ENCODE measurements around the gene PDE10A.

Gene PDE10A

GRCh38 chr6:165662749-165663376 lies at the start of gene PDE10A:
Gene PDE10A (minus strand): TSS chr6:165663241. CDS start chr6:165662811, 430 bp downstream.
- DNase-seq: peak; percentile 82

GRCh38 chr6:165708985-165709576 lies 46.0 kb upstream of the PDE10A start:
- in situ Hi-C loops (cut with HindIII; ENCODE audit: low pct_ligation_motif_present, low pct_unique_long_range_greater_than_20kb, low sequenced_read_pairs): no loop called here
- no peak for DNase-seq

More at GRCh38 chr6:165662749-165663376, at the start of gene PDE10A:
- in situ Hi-C loops (cut with HindIII; ENCODE audit: low pct_ligation_motif_present, low pct_unique_long_range_greater_than_20kb, low sequenced_read_pairs): no loop called here

GRCh38 chr6:165707067-165707853 lies 44.2 kb upstream of the PDE10A start:
- no peak for DNase-seq
- in situ Hi-C loops (cut with HindIII; ENCODE audit: low pct_ligation_motif_present, low pct_unique_long_range_greater_than_20kb, low sequenced_read_pairs): no loop called here

- no peak for DNase-seq
- in situ Hi-C loops (cut with HindIII; ENCODE audit: low pct_ligation_motif_present, low pct_unique_long_range_greater_than_20kb, low sequenced_read_pairs): no loop called here
Measured at GRCh38 chr6:165705941-165706340, 42.9 kb upstream of the PDE10A start.

- no peak for DNase-seq
- in situ Hi-C loops (cut with HindIII; ENCODE audit: low pct_ligation_motif_present, low pct_unique_long_range_greater_than_20kb, low sequenced_read_pairs): no loop called here
Measured at GRCh38 chr6:165704045-165704748, 41.2 kb upstream of the PDE10A start.

- no peak for DNase-seq
- in situ Hi-C loops (cut with HindIII; ENCODE audit: low pct_ligation_motif_present, low pct_unique_long_range_greater_than_20kb, low sequenced_read_pairs): no loop called here
Measured at GRCh38 chr6:165702669-165703068, 39.6 kb upstream of the PDE10A start.

DNA sequence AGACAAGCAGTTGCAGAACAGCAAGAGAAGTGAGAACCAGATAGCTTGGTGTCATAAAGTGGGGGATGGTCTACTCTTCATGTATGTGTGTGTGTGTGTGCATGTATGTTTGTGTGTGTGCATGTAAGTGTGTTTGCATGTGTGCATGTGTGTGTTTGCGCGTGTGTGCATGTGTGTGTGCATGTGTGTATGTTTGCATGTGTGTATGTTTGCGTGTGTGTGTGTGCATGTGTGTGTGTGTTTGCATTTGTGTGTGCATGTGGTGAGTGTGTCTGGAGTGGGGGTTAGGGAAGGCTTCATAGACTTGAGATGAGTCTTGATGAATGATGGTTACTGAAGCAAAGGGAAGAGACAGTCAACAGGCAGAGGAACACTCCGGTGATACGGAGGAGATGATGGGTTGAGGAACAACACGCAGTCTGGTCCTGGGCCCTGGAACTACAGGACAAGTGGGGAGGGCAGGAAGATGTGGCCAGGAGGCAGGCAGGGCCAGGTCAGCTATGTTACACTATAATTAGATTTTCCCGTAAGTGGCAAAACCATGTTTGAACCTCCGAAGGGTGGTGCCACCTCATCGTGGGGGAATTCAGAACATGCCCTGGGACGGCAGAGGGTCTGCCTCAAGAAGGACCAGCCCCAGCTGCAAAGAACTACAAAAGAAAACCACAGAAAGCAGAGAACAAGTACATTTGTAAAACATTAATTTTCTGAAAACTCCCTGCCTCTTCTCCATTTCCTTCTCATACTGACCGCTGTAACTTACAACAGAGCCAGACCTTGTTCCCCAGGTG lies 38.7 kb upstream of the PDE10A start:
- in situ Hi-C loops (cut with HindIII; ENCODE audit: low pct_ligation_motif_present, low pct_unique_long_range_greater_than_20kb, low sequenced_read_pairs): no loop called here
- peak; percentile 82 for DNase-seq

DNA sequence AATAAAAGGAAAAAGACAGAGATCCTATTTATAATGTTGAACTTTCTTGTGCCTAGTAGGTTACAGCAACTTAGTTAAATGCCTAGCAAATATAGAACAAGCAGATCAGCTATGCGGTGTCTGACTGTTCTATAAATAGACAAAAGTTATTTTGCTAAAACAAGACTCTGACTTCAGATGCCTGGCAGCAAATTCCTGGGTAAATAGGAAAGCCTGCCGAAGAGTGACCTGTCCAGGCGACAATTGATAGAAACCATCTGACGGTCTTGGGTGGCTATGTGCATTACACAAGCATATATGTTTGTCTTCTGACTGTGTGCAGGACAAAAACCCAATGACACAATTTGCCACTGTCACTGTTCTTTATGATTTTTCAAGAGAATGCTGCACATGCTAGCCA lies 38.0 kb upstream of the PDE10A start:
- in situ Hi-C loops (cut with HindIII; ENCODE audit: low pct_ligation_motif_present, low pct_unique_long_range_greater_than_20kb, low sequenced_read_pairs): no loop called here
- DNase-seq: no peak

DNA sequence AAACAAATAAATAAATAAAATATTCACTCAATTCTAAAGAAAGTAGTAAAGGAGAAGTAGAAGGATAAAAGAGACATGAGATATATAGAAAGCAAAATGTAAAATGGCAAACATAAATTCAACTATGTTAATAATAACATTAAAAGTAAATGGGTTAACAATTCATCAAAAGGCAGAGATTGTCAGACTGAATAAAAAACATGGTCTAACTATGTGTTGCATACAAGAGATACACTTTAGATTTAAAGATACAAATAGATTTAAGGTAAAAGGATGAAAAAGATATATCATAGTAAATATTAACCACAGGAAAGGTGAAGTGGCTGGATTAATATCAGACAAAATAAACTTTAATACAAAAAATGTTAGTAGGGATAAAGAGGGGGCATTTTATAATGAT lies 35.8 kb upstream of the PDE10A start:
- no peak for DNase-seq
- in situ Hi-C loops (cut with HindIII; ENCODE audit: low pct_ligation_motif_present, low pct_unique_long_range_greater_than_20kb, low sequenced_read_pairs): no loop called here

DNA sequence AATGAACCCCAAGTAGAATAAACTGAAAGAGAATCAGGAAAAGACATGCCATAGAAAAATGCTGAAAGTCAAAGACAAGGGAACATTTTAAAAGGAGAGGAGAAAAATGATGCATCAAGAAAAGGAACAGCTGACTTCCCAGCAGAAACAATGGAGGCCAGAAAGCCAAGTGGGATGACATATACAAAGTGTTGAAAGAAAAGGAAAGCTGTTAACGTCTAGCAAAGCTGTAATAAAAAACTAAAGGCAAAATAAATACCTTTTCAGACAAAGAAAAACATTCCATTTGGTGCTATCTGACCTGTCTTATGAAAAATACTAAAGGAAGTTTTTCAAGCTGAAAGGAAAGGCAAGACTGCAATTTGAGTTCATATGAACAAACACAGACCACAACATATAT lies 34.1 kb upstream of the PDE10A start:
- no peak for DNase-seq
- in situ Hi-C loops (cut with HindIII; ENCODE audit: low pct_ligation_motif_present, low pct_unique_long_range_greater_than_20kb, low sequenced_read_pairs): no loop called here

GRCh38 chr6:165695722-165696515 lies 32.9 kb upstream of the PDE10A start:
- DNase-seq: no peak
- in situ Hi-C loops (cut with HindIII; ENCODE audit: low pct_ligation_motif_present, low pct_unique_long_range_greater_than_20kb, low sequenced_read_pairs): no loop called here

DNA sequence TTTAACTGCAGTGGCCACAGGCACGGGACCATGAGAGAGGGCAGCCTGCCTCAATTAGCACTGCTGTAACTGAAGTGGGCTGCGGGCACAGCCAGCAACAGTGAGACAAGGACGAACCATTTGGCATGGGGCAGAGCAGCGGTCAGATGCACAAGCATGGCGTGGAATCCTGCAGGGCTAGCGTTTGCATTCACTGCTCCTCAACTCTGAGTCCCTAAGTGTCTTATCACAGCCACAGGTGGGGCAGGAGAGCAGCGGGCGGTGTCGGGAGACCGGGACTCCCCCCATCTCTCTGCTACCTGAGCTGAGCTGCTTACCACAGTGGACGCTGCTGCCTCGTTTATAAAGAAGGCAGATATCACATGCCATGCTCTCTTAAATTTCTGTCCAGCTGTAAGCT lies 31.3 kb upstream of the PDE10A start:
- in situ Hi-C loops (cut with HindIII; ENCODE audit: low pct_ligation_motif_present, low pct_unique_long_range_greater_than_20kb, low sequenced_read_pairs): no loop called here
- DNase-seq: no peak

DNA sequence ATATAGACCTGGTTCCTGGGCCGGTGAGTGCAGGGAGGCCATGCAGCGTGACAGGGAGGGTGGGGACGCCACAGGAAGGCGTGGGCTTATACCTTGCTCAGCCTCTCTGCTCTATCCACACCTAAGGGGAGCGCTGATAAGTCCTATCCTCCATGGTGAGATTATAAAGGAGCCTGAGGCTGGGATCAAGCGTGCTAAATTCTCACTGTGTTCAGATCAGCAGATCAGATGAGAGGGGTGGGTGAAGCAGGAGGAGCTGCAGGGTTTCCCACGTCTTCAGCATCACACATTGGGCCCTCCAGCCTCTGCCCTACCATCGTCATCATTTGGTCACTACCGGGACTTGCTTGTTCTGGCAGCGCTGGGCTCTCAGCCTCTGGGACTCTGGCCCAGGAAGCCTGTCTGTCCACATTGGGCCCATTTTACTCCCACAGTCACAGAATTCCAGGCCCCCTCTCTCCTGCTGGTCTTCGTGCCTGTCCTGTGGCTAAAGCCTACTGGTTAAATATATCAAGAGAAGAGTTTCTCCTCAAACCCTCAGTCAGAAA lies 29.1 kb upstream of the PDE10A start:
- in situ Hi-C loops (cut with HindIII; ENCODE audit: low pct_ligation_motif_present, low pct_unique_long_range_greater_than_20kb, low sequenced_read_pairs): no loop called here
- no peak for DNase-seq

GRCh38 chr6:165689699-165690098 lies 26.7 kb upstream of the PDE10A start:
- in situ Hi-C loops (cut with HindIII; ENCODE audit: low pct_ligation_motif_present, low pct_unique_long_range_greater_than_20kb, low sequenced_read_pairs): no loop called here
- no peak for DNase-seq

- in situ Hi-C loops (cut with HindIII; ENCODE audit: low pct_ligation_motif_present, low pct_unique_long_range_greater_than_20kb, low sequenced_read_pairs): no loop called here
- DNase-seq: no peak
Measured at GRCh38 chr6:165686596-165687365, 23.7 kb upstream of the PDE10A start.

- in situ Hi-C loops (cut with HindIII; ENCODE audit: low pct_ligation_motif_present, low pct_unique_long_range_greater_than_20kb, low sequenced_read_pairs): no loop called here
- no peak for DNase-seq
Measured at GRCh38 chr6:165685302-165685701, 22.3 kb upstream of the PDE10A start.

- in situ Hi-C loops (cut with HindIII; ENCODE audit: low pct_ligation_motif_present, low pct_unique_long_range_greater_than_20kb, low sequenced_read_pairs): no loop called here
- no peak for DNase-seq
Measured at GRCh38 chr6:165684333-165684732, 21.3 kb upstream of the PDE10A start.
